WI38 (cell line): ENCODE results near the gene SMIM35.

Experiments
- H3K4me3 ChIP-seq: 2 replicates; pipeline ENCODE4 v1.5.1; 2011; ENCODE audit warnings: low read depth, mild to moderate bottlenecking, control low read depth, low read length
- CTCF ChIP-seq: IDR thresholded peaks from 2 replicates; pipeline ENCODE4 v1.5.1; 2012; ENCODE audit warnings: low read depth, mild to moderate bottlenecking, control low read depth, low read length

Gene SMIM35

DNA sequence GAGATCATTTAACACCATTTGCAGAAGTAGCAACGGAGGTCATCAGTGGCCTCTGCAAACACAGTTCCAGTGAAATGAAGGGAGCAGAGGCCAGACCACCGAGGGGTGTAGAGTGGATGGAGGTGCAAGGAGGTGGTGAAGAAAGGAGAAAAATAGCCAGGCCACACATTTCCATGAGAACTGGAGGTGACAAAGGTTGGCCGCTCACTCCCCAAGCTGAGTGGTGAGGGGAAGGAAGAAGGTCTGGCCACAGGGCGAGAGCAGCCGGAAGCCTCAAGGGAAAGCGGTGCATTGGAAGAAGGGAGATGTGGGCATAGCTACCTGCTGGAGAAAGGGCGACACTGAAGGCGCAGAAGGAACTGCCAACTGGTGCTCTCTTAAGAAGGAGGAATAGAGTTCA lies 30.0 kb downstream of the SMIM35 start:
- H3K4me3 ChIP-seq, result no peak overlapping the region
- TF ChIP-seq CTCF, result no peak

DNA sequence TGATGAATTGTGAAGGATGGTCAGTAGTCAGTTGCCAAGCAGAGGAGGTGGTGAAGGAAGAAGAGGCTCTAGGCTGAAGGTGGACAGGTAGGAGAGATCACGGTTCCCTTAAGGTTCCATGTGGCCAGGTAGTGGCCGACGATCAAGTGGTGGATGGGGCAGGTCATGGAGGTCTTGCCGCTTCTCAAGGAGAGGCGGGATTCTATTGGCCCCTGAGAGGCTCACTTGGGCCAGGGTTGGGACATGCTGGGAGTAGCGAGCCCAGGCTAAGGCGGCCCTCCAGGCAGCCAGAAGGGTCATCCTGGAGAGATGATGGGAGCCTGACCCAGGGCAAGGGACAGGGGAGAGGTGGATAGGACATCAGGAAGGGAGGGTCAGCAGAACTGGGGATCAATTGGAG lies 30.8 kb downstream of the SMIM35 start:
- TF ChIP-seq CTCF, result no peak

DNA sequence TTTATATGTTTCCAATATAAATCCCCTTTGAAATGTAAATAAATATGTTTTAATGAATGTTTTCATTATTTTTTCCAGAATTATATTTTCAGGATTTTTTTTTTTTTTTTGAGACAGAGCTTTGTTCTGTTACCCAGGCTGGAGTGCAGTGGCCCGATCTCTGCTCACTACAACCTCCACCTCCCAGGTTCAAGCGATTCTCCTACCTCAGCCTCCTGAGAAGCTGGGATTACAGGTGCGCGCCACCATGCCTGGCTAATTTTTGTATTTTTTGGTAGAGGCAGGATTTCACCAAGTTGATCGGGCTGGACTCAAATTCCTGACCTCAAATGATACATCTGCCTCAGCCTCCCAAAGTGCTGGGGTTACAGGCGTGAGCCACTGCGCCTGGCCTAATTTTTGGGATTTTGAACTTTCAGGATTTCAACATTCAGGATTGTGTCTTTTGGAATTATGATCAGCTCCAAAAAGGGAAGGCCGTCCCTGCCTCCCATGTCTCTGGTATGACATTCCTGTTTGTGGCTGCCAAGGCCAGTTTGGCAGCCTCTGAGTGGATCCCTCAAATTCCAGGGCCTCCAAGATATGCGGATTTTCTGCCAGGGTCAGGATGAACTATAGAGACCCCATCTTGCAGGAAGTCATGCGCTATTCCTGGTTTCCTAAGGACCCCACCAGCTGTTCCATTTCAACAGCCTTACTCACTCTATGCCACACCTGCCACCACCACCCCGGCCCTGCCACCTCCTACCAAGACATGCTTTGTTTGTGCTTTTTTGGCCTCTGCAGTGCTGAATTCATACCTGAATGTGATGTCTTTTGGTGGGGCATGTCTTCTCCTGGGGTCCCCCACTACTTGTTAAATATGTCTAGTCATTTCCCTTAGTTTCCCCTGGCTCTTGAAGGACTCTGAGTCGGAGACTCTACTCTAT lies 31.8 kb downstream of the SMIM35 start:
- no peak overlapping the region for H3K4me3 ChIP-seq
- TF ChIP-seq CTCF, result no peak

More for the DNA sequence above, 30.8 kb downstream of the SMIM35 start:
- no peak overlapping the region for H3K4me3 ChIP-seq

- H3K4me3 ChIP-seq, result no peak overlapping the region
- no peak for TF ChIP-seq CTCF
These were observed 34.1 kb downstream of the SMIM35 start for GRCh38 chr11:118052581-118053206.

GRCh38 chr11:118051611-118052461 lies 34.9 kb downstream of the SMIM35 start:
- no peak overlapping the region for H3K4me3 ChIP-seq
- no peak for TF ChIP-seq CTCF

DNA sequence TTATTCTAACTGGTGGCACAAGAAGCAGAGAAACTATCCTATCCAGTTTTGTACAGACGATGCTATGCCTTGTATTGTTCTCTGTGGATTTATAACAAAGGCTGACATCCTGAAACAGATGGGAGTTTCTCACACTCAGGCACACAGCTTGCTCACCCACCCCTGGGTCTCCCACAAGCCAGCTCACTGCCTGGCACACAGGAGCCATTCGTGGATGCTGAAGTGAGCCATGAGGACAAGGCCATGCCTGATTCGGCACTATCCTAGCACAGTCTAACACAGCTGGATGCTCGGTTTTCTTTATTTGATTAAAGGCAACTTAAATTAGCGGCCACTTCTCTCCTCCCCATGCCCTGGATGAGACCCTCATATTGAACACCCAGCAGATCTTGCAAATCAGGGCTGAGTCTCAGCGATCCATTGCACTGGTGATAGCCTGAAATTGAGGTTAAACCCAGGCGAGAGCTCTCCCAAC lies 35.6 kb downstream of the SMIM35 start:
- no peak for TF ChIP-seq CTCF
- no peak overlapping the region for H3K4me3 ChIP-seq
